Epidermal melanocyte (primary cell): ENCODE data around the gene SCRT2.
"Not testable (repeated sequence)": the region's sequence is repeated elsewhere in the genome, so short reads cannot be mapped to it uniquely, and the experiment has no call there.

ENCODE experiments used
- DNase-seq: peaks from one replicate; pipeline ENCODE4 v3.0.0; 2011; ENCODE audit warnings: low spot score; ENCODE audit not compliant: insufficient read length

Gene SCRT2

GRCh38 chr20:653110-653589, 22.5 kb downstream of the SCRT2 start, which contains the start of gene SRXN1:
Gene SRXN1, minus strand, starts transcription at chr20:653200. Its CDS starts 15 bp downstream, at chr20:653185.
- peak; percentile 90 for DNase-seq

GRCh38 chr20:652615-653109, 22.9 kb downstream of the SCRT2 start:
- no peak for DNase-seq

- no peak for DNase-seq
Observed at GRCh38 chr20:651713-652614, 23.6 kb downstream of the SCRT2 start.

DNA sequence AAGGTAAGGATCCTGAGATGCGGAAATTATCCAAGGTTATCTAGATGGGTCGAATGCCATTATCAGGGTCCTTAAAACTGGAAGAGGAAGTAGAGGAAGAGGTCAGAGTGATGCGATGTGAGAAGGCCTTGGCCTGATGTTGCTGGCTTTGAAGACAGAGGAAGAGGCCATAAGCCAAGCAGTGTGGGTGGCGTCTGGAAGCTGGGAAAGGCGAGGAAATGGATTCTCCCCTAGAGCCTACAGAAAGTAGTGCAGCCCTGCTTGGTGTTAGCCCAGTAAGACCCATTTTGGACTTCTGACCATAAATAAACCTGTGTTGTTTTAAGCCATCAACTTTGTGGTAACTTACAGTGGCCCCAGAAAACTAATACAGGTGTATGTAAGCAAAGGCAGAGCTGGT, 24.6 kb downstream of the SCRT2 start:
- DNase-seq: no peak

GRCh38 chr20:650281-650680, 25.3 kb downstream of the SCRT2 start:
- DNase-seq: no peak

DNA sequence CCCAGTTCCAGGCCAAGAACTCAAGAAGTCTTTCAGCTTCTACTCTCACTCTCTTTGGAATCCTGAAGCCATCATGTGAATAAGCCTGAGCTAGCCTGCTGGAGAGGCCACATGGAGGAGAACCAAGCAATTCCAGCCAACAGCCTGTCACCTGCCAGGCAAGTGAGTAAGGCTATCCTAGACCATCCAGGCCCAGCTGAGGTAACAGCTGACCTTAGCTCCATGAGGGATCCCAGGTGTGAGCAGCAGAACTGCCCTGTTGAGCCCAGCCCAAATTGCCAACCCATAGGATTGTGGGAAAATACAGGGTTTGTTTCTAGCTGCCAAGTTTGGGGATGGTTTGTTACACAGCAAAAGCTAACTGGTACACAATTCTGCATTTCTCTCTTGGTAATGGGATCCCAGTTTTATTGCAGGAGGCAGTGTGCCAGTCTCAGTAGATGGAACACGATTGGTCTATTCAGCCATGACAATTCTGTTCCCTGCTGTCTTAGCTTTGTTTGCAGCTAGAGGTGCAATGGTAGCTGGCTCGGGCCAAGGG, 28.1 kb downstream of the SCRT2 start:
- no peak for DNase-seq

DNA sequence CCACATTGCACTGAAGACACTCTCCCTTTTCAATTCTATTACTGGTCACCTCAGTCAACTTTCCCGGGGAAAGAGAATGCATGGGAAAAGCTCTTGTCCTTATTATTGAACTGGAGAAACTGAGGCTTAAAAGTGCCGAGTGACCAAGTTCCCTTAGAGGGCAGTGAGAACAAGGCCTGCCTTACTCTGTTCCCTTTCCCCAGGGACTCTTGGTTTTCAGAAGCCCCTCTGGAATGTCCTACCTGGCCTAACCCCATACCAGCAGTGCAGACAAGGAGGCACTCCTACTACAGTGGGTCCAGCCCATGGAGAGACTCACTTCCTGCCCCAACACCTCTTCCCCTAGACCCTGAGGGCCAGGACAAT, 28.8 kb downstream of the SCRT2 start:
- no peak for DNase-seq

- no peak for DNase-seq
Observed at GRCh38 chr20:646107-646867, 29.3 kb downstream of the SCRT2 start.

DNA sequence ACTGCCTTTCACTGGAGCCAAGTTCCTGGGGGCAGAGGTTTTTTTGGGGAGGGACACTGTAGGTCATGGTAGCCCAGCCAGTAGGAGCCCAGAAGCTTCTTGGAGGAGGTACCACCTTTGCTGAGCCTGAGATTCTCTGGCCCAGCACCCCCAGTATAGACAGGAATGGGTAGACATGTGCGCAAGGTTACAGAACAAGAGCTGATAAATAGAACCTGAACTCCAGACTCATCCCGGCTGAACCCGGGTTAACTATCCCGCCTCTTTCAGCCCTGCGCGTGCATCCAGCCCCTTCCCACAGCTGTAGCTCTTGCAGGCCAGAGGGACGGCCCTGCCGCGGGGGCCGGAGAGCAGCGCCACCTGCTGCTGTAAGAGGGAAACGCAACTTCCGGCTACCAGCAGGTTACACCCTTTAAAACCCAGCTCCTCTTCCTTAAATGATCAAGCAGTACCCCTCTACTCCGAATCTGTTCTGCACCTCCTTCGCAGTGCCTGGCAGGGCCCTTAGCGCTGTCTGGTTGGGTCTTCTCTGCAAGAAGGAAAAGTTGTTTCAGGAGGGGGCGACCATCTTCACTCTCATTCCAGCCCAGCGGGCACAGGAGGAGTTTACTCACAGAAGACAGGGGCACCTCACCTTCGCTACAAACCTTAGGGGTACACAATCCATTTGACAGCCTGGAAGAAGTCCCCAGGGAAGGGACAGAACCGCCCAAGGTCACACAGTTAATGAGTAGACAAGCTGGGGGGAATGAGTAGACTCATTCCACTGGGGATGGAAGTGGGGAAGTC, 30.1 kb downstream of the SCRT2 start:
- DNase-seq: peak; percentile 91

DNA sequence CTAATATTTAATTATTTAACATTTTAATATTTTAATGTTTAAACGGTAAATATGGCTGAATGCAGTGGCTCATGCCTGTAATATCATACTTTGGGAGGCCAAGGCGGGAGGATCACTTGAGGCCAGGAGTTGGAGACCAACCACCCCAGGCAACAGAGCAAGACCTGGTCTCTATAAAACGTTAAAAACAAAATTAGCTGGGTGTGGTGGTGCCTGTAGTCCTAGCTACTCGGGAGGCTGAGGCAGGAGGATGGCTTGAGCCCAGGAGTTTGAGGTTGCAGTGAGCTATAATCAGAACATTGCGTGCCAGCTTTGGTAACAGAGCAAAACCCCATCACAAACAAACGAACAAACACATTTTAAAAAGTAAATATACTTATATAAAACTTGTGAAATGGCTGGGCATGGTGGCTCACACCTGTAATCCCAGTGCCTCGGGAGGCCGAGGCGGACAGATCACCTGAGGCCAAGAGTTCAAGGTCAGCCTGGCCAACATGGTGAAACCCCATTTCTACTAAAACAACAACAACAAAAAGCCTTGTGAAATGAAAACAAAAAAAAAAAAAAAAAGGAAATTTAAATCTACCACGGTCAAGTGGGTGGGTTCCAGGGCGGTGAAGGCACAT, 30.8 kb downstream of the SCRT2 start:
- DNase-seq: no peak

DNA sequence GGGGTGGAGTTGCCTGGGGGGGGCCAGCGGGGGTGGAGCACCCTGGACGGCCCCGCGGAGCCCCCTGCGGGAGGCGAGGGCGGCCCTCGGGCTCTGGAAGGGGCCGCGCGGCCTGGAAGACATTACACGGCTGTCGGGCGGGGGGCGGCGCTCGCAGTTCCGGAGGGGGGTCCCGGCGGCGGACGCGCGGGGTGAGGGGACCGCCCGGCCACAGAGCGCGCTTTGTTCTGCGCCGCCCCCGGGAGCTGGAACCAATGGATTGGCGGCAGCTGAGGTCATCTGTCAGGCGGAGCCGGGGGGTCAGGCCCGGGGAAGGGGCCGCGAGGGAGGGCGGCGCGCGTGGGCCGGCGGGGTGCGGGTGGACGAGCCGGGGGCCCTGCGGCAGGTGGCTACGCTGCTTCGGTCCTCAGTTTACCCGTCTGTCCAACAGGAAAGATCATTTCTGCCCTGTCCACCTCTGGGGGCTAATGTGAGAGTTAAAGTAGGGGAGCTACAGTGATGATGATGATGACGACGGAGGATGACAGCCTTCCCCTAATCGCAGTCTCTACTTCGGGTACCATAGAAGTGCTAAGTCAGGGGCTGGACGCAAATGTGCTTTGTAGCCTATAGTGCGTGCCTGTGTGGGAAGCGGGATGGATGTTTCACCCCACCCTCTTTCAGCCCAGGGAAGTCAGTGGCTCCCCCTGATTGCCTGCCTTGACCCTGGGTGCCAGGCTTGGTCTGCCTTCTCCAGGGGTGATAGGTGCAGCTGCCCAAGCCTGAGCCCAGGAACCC, 33.0 kb downstream of the SCRT2 start:
- peak; percentile 61 for DNase-seq

GRCh38 chr20:642013-642397, 33.6 kb downstream of the SCRT2 start:
- DNase-seq: not testable (repeated sequence)

DNA sequence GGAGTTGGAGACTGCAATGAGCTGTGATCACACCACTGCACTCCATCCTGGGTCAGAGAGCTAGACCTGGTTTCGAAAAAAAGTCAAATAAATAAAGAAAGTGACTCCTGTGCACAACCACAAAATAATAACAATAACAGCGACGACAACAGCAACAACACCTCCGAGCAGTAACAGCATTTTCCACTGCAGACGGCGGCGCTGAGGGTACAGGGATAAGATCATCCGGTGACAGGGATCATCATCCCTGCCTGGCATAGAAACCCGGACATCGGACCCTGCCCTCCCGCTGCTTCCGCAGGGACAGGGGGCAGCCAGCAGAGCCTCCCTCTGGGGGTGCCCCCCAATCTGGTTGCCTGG, 34.1 kb downstream of the SCRT2 start:
- DNase-seq: no peak

DNA sequence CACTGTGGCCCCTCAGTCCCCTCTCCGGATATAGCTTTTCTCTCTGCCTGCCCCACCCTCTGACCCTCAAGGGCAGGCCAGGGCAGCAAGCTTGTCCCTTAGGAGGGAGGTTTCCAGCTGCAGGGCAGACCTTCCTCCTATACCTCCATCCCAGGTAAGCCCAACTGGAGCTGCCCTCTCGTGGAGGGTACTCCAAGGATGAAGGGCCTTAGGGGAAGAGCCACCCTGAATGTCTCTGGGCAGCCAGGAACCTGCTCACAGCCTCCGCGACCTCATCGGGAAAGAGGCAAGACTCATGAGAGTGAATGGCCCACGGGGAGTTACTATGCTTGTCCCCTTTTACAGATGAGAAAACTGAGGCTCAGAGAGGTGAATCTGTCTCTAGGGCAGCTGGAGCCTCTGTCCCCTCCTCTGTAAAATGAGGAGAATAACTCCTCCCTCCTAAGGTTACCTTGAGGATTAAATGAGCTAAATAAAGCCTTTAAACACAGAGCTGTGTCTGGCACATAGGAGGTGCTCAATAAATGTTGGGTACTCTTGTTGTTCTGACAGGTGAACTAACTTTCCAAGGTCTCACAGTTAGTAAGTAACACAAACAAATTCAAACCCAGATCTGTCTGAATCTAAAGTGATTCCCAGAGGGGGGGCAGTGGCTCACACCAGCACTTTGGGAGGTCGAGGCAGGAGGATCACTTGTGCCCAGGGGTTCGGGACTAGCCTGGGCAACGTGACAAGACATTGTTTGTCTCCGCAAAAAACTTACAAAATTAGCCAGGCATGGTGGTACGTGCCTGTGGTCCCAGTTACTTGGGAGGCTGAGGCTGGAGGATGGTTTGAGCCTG, 34.7 kb downstream of the SCRT2 start:
- DNase-seq: no peak

- no peak for DNase-seq
Observed at GRCh38 chr20:638579-638978, 37.0 kb downstream of the SCRT2 start.

DNA sequence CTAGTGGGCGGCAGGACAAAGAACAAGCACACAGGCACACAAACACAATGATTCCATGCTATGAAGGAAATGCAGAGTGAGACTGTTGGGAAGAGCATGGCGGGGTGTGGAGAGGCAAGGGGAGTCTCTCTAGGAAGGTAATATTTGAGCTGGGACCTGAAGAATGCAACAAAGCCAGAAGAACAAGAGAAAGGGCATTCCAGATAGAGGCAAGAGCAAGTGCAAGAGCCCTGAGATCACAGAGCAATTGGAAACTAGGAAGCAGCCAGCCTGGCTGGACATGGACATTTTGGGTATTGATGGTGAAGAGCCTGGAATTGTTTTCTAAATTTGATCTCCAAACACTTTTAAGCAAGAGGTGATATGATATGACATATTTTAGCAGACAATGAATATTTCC, 38.0 kb downstream of the SCRT2 start:
- no peak for DNase-seq

DNA sequence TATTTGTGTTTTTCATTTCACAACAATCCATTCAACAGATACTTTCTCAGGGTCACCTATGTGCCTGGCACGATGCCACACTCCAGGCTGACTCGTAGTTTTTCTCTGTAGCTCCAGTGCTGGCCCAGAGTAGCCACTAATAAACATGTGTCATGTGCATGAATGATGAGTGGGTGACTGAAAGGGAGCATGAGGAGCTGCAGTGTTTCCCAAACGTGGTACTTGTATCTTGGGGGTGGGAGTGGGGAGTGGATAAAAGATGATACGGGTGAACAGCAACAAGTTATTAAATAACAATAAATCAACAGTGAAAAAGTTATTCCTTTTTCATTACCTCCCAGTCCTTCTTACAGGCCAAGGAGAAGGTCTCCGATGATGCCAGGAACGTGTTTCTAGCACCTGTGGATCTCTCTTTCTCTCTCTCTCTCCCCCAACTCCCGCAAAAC, 39.7 kb downstream of the SCRT2 start:
- DNase-seq: no peak

DNA sequence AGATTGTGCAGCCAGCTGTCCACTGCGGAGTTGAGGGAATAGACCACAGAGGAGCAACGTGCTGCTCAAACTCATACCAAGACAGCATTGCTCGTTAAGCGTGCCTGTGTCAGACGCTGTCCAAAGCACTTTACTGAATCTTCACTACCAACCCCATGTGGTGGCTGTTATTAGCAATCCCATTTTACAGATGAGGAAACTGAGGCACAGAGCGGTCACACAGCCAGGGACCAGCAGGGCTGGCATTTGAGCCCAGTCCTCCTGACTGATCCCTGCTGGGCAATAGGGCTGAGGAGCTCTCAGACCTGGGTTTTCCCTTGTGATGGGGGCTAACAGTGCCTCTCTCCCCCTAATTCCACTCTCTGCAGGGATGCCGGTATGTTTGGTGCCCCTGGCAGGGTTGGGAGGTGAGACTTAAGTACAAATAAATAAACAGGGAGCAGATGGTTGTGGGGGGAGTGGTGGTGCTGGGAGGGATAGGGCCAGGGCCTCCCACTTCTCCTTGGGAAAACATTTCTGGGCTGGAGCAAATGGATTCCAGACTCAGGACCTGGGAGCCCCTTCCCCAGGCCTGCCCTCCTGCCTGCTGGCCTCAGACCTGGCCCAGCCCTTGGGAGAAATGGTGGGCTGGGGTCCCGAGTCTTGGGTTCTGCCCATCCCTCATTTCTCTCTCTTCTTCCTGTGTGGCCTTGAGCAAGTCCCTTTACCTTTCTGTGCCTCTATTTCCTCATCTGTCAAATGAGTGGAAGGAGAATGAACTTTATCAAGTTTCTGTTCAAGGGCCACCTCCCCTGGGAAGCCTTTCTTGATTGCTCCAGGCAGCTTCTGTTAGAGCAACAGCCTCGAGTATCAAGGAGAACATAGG, 40.3 kb downstream of the SCRT2 start:
- no peak for DNase-seq
